Spleen (tissue), 7 donors: ENCODE measurements around the gene HOXA7.

Experiments
- CTCF ChIP-seq, 11 experiments: fragments of 200-600 bp in 7 of 11; fragments of 450-650 bp in 4 of 11; sonication (generic) in 4 of 11; IDR thresholded peaks in 8 of 11; conservative IDR thresholded peaks in 3 of 11; 1 replicate in 7 of 11; 2 replicates in 4 of 11; pipeline versions ENCODE4 v1.4.0 to v1.8.0; 2016 to 2021; ENCODE audit warnings: antibody characterized with exemption in 11 of 11, inconsistent platforms in 4 of 11, mild to moderate bottlenecking in 1 of 11
- POLR2A ChIP-seq, 3 donors: fragments of 450-650 bp; IDR thresholded peaks; one replicate each; pipeline ENCODE4 v1.5.1; 2017; ENCODE audit warnings: antibody characterized with exemption in 3 of 3, mild to moderate bottlenecking in 1 of 3
- POLR2AphosphoS5 ChIP-seq, 3 donors: sonication (generic); formaldehyde crosslinking; IDR thresholded peaks; one replicate each; pipeline ENCODE4 v1.5.1; 2017; ENCODE audit warnings: antibody characterized with exemption in 3 of 3
- donor health status: DM: no; HTN: no; CAD: no; lungs with moderate emphysema.
- donor health status: DM: no; HTN: no; CAD: no.
- donor health status: DM: no; HTN: no; CAD: no.

- TF ChIP-seq CTCF (IDR thresholded peaks at IDR 0.05 in 8 of 11, conservative IDR thresholded peaks at IDR 0.05 in 3 of 11) = peak in 1 of 11 experiments; percentile 7
- TF ChIP-seq POLR2AphosphoS5 (IDR thresholded peaks at IDR 0.05) = no peak
- no peak for TF ChIP-seq POLR2A (IDR thresholded peaks at IDR 0.05)
These were observed 7.5 kb upstream of the HOXA7 start for GRCh38 chr7:27164045-27164366.
